HG02678 (cell line): ENCODE results near the gene CD164L2.

ENCODE experiments used
- ATAC-seq: cut with Tn5 transposase; IDR thresholded peaks from one replicate; pipeline ENCODE4 v1.9.1; 2021; ENCODE audit warnings: mild to moderate bottlenecking, moderate library complexity; ENCODE audit not compliant: unreplicated experiment

The CD164L2 gene

GRCh38 chr1:27365372-27366112 is 17.6 kb downstream of the CD164L2 start:
- ATAC-seq, result peak; percentile 37

GRCh38 chr1:27364696-27365371 is 18.3 kb downstream of the CD164L2 start:
- ATAC-seq, result peak; percentile 3

GRCh38 chr1:27363766-27364695 is 19.1 kb downstream of the CD164L2 start:
- no peak for ATAC-seq

- ATAC-seq, result no peak
These were observed 21.6 kb downstream of the CD164L2 start for GRCh38 chr1:27361553-27361952.

GRCh38 chr1:27361044-27361402 is 22.1 kb downstream of the CD164L2 start:
- no peak for ATAC-seq

- no peak for ATAC-seq
These were observed 22.7 kb downstream of the CD164L2 start for GRCh38 chr1:27360159-27361043.

GRCh38 chr1:27359822-27360158 is 23.3 kb downstream of the CD164L2 start:
- ATAC-seq, result no peak

- no peak for ATAC-seq
These were observed 24.2 kb downstream of the CD164L2 start for GRCh38 chr1:27358928-27359313.

GRCh38 chr1:27358038-27358927 is 24.9 kb downstream of the CD164L2 start:
- ATAC-seq, result no peak

- peak; percentile 73 for ATAC-seq
These were observed 25.7 kb downstream of the CD164L2 start for GRCh38 chr1:27357281-27358037.

- ATAC-seq, result no peak
These were observed 26.4 kb downstream of the CD164L2 start for GRCh38 chr1:27356619-27357280.

GRCh38 chr1:27356277-27356618 is 26.9 kb downstream of the CD164L2 start:
- ATAC-seq, result no peak

- ATAC-seq, result no peak
These were observed 27.4 kb downstream of the CD164L2 start for GRCh38 chr1:27355683-27356082.

GRCh38 chr1:27353629-27354028 is 29.5 kb downstream of the CD164L2 start:
- ATAC-seq, result no peak

GRCh38 chr1:27353166-27353565 is 30.0 kb downstream of the CD164L2 start:
- no peak for ATAC-seq

GRCh38 chr1:27351541-27352107 is 31.5 kb downstream of the CD164L2 start:
- ATAC-seq, result no peak

GRCh38 chr1:27350663-27351540 is 32.2 kb downstream of the CD164L2 start:
- ATAC-seq, result no peak
